Thoracic aorta (tissue), 2 donors: ENCODE data around the gene ALS2CL. TPM values are rescaled to one million over a fixed set of nuclear protein-coding genes. Genes with fewer than 3 reads are reported as not detected.

Experiments used
- ATAC-seq: fragments of 150-250 bp; one replicate; pipeline ENCODE4 v1.8.0; 2017; ENCODE audit warnings: low read depth; ENCODE audit not compliant: insufficient number of reproducible peaks, low FRiP score
- DNase-seq: peaks from one replicate; pipeline ENCODE4 v3.0.0-alpha.2; 2020; ENCODE audit warnings: low spot score
- H3K27ac ChIP-seq, 2 donors: fragments of 200-600 bp; sonication (generic); 1 replicate in 1 of 2; 2 replicates in 1 of 2; pipeline ENCODE4 v1.5.1; 2016; ENCODE audit warnings: mild to moderate bottlenecking in 2 of 2, moderate library complexity in 2 of 2
- H3K27me3 ChIP-seq: fragments of 200-600 bp; sonication (generic); replicated peaks from 2 replicates; pipeline ENCODE4 v1.6.0; 2016; ENCODE audit warnings: mild to moderate bottlenecking; ENCODE audit not compliant: insufficient read depth
- H3K36me3 ChIP-seq: fragments of 200-600 bp; sonication (generic); one replicate; pipeline ENCODE4 v1.5.1; 2016
- H3K4me1 ChIP-seq, 2 donors: fragments of 200-600 bp; sonication (generic); 1 replicate in 1 of 2; 2 replicates in 1 of 2; pipeline versions ENCODE4 v1.5.1 to v1.6.0; 2016; ENCODE audit warnings: low read depth in 2 of 2, mild to moderate bottlenecking in 1 of 2; ENCODE audit not compliant: control insufficient read depth in 1 of 2
- H3K4me3 ChIP-seq: fragments of 200-600 bp; sonication (generic); 2 replicates; pipeline ENCODE4 v1.5.1; 2016; ENCODE audit warnings: mild to moderate bottlenecking
- H3K9me3 ChIP-seq: fragments of 200-600 bp; sonication (generic); 2 replicates; pipeline ENCODE4 v1.5.1; 2016
- CTCF ChIP-seq: fragments of 200-600 bp; sonication (generic); IDR thresholded peaks from one replicate; pipeline ENCODE4 v1.5.1; 2019; ENCODE audit warnings: antibody characterized with exemption
- total RNA-seq, 2 donors: library from RNA; depleted of rRNA; stranded (reverse); fragments of >200 nt; gene quantifications; one replicate each; pipeline versions ENCODE4 v1.1.0 to v1.2.3, GENCODE V29; 2016

ALS2CL gene
- total RNA-seq, 2 donors from 2014 or later, result 25.2 to 41.7 TPM

- H3K36me3 ChIP-seq, result no peaks in the 10 kb centered on the region
- H3K27ac ChIP-seq, result peak overlapping the region; percentile 78 to 85
- no peak for TF ChIP-seq CTCF
- H3K9me3 ChIP-seq, result no peaks in the 10 kb centered on the region
- no peaks in the 10 kb centered on the region for H3K27me3 ChIP-seq
- DNase-seq, result no peak
- no peak for ATAC-seq
- no peak overlapping the region for H3K4me3 ChIP-seq
- H3K4me1 ChIP-seq, result peaks cover 51 to 73% of the 10 kb centered on the region in 2 donors
These were observed 1.9 kb upstream of the ALS2CL start for GRCh38 chr3:46695177-46695961.

DNA sequence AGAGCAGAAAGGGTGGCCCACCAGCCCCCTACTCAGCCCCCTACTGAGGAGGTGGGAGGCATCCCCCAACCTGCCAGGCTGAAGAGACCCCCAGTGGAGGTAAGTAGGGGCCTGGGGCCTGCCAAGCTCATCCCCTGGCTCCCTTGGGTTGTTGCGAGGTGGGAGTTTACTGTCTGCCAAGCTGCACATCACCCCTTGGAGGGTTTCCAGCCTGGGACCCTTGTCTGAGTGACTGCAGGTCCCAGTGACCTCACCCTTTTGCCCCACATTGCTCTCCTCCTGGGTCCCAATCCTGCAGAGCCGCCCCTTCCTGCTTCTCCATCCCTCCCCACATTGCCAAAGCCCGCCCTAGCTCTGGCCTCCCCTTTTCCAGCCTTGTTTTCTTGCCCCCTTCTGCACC lies 1.0 kb upstream of the ALS2CL start:
- no peak overlapping the region for H3K4me3 ChIP-seq
- peaks cover 46 to 66% of the 10 kb centered on the region in 2 donors for H3K4me1 ChIP-seq
- H3K36me3 ChIP-seq, result no peaks in the 10 kb centered on the region
- DNase-seq, result no peak
- H3K27me3 ChIP-seq, result no peaks in the 10 kb centered on the region
- peak overlapping the region; percentile 78 to 85 for H3K27ac ChIP-seq
- no peaks in the 10 kb centered on the region for H3K9me3 ChIP-seq
- no peak for TF ChIP-seq CTCF
- ATAC-seq, result no peak

- no peak for TF ChIP-seq CTCF
- peak overlapping the region; percentile 95 for H3K4me3 ChIP-seq
- ATAC-seq (no peak), DNase-seq (no peak)
- peak overlapping the region; percentile 78 to 85 for H3K27ac ChIP-seq
- peaks cover 42 to 66% of the 10 kb centered on the region in 2 donors for H3K4me1 ChIP-seq
- no peaks in the 10 kb centered on the region for H3K36me3 ChIP-seq
- H3K27me3 ChIP-seq, result no peaks in the 10 kb centered on the region
- no peaks in the 10 kb centered on the region for H3K9me3 ChIP-seq
These were observed 380 bp upstream of the ALS2CL start for GRCh38 chr3:46693892-46694226.

DNA sequence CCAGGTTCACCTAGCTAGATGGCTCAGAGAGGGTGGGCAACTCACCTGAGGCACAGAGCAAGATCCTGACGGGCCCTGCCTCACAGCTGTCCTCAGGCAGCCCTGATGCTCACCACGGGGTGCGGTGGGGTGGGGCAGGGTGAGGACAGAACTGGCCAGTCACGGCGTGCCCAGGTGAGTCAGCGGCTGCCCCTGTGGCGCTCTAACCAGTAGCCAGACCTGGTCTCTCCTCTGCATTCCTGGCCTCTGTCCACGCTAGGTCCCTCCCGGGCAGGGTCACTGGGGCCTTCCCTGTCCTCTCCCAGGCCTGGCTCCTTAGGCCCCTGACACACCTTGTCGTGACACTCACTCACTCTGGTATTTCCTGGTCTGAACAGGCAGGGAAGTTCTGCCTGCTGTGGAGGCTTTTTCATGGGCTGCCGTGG lies 901 bp downstream of the ALS2CL start:
- H3K9me3 ChIP-seq, result no peaks in the 10 kb centered on the region
- H3K4me1 ChIP-seq, result peaks cover 42 to 66% of the 10 kb centered on the region in 2 donors
- ATAC-seq, result no peak
- no peak for TF ChIP-seq CTCF
- H3K36me3 ChIP-seq, result peaks cover 2% of the 10 kb centered on the region
- H3K4me3 ChIP-seq, result peak overlapping the region; percentile 95
- peak overlapping the region; percentile 78 to 85 for H3K27ac ChIP-seq
- DNase-seq, result no peak
- no peaks in the 10 kb centered on the region for H3K27me3 ChIP-seq

DNA sequence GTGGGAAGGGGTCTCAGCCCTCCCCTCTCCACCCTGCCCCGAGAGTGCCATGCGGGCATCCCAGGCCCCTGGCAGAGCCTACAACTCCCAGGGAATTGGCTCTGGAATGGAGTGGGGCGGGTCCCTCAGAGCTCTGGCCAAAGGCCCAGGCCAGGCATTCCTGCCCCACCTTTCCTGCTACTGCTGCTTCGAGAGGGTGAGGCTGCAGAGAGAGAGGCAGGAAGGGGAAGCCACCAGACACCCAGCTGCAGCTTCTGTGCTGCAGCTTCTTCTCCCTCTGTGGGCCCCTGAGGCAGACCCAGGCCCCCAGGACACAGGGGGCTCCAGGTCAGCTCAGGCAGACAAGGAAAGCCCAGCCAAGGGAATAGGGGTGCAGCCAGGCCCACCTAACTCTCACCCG lies 2.7 kb downstream of the ALS2CL start:
- H3K4me3 ChIP-seq, result no peak overlapping the region
- H3K9me3 ChIP-seq, result no peaks in the 10 kb centered on the region
- peaks cover 30 to 49% of the 10 kb centered on the region in 2 donors for H3K4me1 ChIP-seq
- H3K27ac ChIP-seq, result no peak overlapping the region
- no peaks in the 10 kb centered on the region for H3K27me3 ChIP-seq
- DNase-seq, result no peak
- no peak for ATAC-seq
- H3K36me3 ChIP-seq, result peaks cover 4% of the 10 kb centered on the region
- no peak for TF ChIP-seq CTCF
